ENCODE results near the gene ABCC1.

The ABCC1 gene

GRCh38 chr16:16025214-16025968 is 76.0 kb downstream of the ABCC1 start:
- DNase-seq, result no peak

- no peak for DNase-seq
Measured at GRCh38 chr16:16027728-16028310, 78.4 kb downstream of the ABCC1 start.

GRCh38 chr16:16028311-16028999 is 79.0 kb downstream of the ABCC1 start:
- no peak for DNase-seq

GRCh38 chr16:16029431-16030011 is 80.1 kb downstream of the ABCC1 start:
- DNase-seq, result no peak

GRCh38 chr16:16030449-16030848 is 81.0 kb downstream of the ABCC1 start:
- no peak for DNase-seq

- no peak for DNase-seq
Measured at GRCh38 chr16:16031401-16031800, 82.0 kb downstream of the ABCC1 start.

- no peak for DNase-seq
Measured at GRCh38 chr16:16032271-16032979, 83.0 kb downstream of the ABCC1 start.

- peak; percentile 22 for DNase-seq
Measured at GRCh38 chr16:16033208-16033717, 83.8 kb downstream of the ABCC1 start.

- DNase-seq, result no peak
Measured at GRCh38 chr16:16036359-16036792, 87.0 kb downstream of the ABCC1 start.

GRCh38 chr16:16037521-16037920 is 88.1 kb downstream of the ABCC1 start:
- DNase-seq, result no peak

GRCh38 chr16:16037970-16038369 is 88.6 kb downstream of the ABCC1 start:
- no peak for DNase-seq

GRCh38 chr16:16038950-16039349 is 89.5 kb downstream of the ABCC1 start:
- DNase-seq, result peak; percentile 93

GRCh38 chr16:16041196-16041892 is 91.9 kb downstream of the ABCC1 start:
- no peak for DNase-seq

- no peak for DNase-seq
Measured at GRCh38 chr16:16042076-16042475, 92.7 kb downstream of the ABCC1 start.

- DNase-seq, result no peak
Measured at GRCh38 chr16:16045296-16045695, 95.9 kb downstream of the ABCC1 start.

- no peak for DNase-seq
Measured at GRCh38 chr16:16045879-16046278, 96.5 kb downstream of the ABCC1 start.

- DNase-seq, result no peak
Measured at GRCh38 chr16:16047761-16048160, 98.3 kb downstream of the ABCC1 start.

- DNase-seq, result no peak
Measured at GRCh38 chr16:16048904-16049582, 99.6 kb downstream of the ABCC1 start.

GRCh38 chr16:16050106-16050505 is 100.7 kb downstream of the ABCC1 start:
- DNase-seq, result no peak

GRCh38 chr16:16051132-16051531 is 101.7 kb downstream of the ABCC1 start:
- DNase-seq, result no peak

GRCh38 chr16:16052916-16053315 is 103.5 kb downstream of the ABCC1 start:
- DNase-seq, result no peak

- no peak for DNase-seq
Measured at GRCh38 chr16:16057102-16057501, 107.7 kb downstream of the ABCC1 start.

Measured in MV-4-11 (cell line).